Measurements from ENCODE around the gene ARL1.
A peak's percentile ranks its signal among the peaks of the same experiment; 100 is the strongest.
"Not testable (repeated sequence)": the region's sequence is repeated elsewhere in the genome, so short reads cannot be mapped to it uniquely, and the experiment has no call there.

ARL1 gene

DNA sequence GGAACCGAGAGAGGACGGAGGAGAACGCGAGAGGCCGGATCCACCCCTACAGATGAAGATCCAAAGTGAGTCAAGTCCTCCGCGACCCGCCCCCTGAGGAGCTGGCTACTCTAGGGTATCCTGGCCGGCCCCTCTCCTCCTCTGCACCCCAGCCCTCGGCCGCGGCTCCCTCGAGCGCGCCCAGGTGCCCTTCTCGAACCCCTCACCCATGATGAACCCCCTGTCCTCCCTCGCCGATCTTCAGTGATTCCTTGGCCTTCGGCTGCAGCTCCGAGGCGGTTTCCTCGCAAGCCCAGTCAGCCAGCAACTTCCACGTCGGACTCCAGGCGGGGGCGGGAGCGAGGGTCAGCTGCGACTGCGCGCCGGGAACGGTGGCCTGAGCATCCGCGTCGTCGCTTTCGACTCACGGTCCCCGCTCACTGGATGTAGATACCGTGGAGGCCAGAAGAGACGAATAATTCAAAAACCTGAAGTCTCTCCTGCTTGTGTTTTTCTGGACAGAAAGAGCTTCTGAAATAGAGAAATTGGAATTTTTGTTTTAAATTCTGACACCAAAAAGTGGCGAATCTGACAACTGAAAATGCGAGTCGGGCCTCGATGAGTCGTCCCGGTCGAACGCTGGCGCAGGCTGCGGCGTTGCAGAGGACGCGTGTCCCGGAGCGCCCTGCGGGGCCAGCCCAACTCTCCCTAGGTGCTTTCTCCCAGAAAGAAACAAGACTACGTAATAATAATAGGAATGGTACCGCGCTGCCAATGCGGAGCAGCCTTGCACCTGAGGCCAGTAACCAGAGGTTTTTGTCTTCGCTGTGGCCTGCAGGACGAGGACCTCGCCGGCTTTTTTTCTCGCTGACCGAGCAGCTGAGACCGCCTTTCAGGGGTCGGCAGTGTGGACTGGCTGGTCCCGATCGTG lies at the start of gene ARL1:
TSS of gene ARL1 (minus strand) at position 337 of the 910 bp plus-strand sequence. CDS start at position 210, 127 bp downstream.
- peak; percentile 89 for DNase-seq

DNA sequence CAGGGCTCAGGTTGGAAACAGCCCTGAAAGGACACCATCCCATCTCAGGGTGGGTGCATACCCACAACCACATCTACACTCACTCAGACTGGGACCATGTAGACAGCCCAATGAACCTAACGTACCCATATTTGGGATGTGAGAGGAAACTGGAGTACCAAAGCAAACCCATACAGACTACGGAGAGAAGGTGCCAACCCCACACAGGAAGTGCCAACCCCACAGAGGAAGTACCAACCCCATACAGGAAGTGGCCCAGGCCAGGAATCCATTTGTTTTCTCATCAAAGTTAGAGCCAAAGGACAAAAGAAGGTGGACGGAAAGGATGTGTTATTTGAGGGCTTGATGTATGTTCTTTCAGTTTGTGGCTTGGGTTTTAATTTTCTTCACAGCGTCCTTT lies 48.1 kb upstream of the ARL1 start:
- DNase-seq: no peak

DNA sequence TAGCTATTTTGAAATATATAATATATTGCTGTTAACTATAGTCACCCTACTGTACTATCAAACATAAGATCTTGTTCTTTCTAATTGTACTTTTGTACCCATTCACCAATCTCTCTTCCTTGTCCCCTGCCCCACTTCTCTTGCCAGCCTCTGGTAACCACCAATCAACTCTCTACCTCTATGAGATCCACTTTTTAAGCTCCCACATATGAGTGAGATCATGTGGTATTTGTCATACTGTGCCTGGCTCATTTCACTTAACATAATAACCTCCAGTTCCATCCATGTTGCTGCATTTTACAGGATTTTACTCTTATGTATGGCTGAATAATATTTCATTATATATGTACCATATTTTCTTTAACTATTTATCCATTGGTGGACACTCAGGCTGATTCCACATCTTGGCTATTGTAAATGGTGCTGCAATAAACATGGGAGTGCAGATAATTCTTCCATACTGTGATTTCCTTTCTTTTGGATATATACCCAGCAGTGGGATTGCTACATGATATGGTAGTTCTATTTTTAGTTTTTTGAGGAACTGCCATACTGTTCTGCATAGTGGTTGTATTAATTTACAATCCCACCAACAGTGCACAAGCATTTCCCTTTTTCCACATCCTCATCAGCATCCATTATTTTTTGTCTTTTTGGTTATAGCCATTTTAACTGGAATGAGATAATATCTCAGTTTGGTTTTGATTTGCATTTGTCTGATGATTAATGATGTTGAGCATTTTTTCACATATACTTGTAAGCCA lies 34.1 kb upstream of the ARL1 start:
- no peak for DNase-seq

DNA sequence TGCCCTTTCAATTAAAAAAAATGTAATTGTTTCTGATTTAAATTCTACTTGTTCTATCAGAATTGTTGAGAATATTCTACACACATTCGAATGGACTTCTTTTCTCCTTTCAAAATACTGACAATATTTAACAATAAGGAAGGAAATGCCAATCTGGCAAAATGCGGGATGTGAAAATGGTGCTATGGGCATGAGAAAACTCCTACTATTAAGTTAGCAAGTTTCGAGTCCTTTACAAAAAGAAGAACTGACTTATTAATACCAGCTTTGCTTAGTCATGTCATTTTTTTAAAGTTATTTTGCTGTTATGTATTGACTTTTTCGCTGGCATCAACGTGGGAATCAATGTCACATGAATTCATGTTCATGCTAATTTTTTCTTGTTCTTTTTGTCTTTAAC lies 31.7 kb upstream of the ARL1 start:
- peak; percentile 43 for DNase-seq

DNA sequence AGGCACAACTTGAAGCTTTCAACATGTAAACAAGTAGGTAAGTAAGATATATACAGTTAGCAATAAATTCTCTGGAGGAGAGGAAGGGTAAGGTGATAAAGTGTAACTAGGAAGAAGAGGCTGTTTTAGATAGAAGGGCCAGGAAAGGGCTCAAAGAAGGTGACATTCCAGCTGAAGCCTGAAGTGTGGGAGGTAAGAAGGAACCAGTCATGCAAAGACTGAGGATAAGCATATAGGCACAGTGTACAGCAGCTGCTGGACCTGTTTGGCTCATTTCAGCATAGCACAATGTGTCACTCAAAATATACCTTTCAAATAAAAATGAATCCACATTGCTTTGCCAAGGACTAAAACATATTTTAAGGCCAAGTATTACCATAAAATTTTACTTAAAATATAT lies 28.6 kb upstream of the ARL1 start:
- DNase-seq: no peak

DNA sequence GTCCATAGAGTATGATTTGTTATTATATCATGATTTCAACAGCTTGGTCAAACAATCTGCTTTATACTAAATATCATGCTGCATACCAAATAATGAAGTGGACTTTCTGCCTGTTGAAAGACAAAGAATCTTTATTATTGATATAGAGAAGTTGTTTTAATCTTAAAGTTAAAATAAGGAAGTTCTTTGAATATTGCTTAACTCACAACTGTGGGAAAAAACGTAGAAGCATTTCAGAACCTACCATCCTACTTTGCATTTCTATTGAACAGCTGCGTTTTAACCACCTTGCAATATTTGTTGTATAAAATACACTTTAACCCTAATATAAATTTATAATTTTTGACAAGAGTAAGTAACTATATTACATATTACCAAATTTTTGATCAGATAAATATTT lies 22.9 kb upstream of the ARL1 start:
- no peak for DNase-seq

DNA sequence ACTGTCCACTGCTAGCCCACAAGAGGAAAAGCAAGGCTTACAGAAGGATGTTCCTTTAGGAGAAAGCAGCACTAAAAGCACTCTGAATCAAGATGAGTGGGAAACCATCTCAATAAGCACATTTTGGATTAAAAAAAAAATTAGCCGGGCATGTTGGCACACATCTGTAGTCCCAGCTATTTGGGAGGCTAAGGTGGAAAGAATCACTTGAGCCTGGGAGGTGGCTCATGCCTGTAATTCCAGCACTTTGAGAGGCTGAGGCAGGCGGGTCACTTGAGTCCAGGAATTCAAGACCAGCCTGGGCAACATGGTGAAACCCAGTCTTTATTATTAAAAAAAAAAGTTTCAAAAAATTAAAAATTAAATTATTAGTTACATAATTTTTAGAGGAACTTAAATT lies 17.0 kb upstream of the ARL1 start:
- no peak for DNase-seq

DNA sequence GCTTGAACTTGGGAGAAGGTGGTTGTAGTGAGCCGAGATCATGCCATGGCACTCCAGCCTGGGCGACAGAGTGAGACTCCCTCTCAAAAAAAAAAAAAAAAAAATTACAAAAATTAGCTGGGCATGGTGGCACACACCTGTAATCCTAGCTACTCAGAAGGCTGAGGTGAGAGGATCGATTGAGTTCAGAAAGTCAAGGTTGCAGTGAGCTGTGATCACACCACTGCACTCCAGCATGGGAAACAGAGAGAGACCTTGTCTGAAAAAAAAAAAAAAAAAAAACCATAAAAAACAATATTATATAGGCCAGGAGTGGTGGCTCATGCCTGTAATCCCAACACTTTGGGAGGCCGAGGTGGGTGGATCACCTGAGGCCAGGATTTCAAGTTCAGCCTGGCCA lies 14.5 kb upstream of the ARL1 start:
- DNase-seq: not testable (repeated sequence)

DNA sequence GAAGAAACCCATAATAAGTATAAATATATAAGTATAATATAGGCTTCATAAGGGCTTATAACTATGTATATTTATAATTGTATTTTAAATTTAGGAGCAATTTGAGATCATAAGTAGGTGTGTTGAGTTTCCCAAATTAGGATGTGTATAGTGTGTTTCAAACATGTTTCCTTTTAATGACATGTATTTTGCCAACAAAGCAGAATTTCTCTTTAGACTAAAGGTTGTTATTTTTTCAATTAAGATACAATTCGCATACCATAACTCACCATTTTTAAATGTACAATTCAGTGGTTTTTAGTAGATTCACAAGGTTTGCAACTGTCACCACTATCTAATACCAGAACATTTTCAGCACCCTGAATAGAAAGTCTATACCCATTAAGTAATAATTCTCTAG lies 7.7 kb upstream of the ARL1 start:
- no peak for DNase-seq

DNA sequence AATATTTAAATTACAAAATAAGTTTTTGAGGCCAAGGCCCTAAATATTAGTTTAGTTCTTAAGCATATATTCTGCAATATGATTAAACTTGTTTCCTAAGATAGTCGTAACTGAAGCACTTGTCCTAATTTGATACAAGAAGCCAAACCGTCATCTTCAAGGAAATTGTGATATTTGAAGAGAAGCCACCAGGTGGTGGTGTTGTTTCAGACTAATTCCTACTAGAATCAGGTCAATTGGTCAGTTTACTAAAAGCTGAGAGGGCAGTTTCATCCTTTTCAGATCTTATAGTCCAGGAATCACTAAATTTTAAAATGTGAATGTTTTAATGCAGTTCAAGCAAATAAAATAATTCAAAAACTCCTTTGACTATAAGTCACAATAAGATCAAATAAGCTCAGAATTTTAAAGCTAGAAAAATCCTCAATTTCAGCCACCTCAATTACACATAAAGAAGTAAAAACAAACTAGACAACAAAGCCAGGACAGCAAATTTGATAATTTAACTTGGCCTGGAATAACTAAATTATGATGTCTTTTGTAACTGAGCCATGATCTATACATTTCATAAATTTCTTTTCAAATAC lies 7.1 kb upstream of the ARL1 start:
- DNase-seq: peak; percentile 58

DNA sequence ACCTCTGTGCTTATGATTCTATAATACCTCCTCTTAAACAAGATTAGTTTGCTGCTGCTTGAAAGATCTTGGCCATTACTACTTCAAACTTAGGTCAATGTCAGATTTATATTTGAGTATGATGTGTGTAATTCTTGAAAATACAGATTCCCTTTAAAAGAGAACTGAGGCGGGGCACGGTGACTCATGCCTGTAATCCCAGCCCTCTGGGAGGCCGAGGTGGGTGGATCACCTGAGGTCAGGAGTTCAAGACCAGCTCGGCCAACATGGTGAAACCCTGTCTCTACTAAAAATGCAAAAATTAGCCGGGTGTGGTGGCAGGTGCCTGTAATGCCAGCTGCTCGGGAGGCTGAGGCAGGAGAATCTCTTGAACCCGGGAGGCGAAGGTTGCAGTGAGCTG lies 2.6 kb upstream of the ARL1 start:
- DNase-seq: not testable (repeated sequence)

DNA sequence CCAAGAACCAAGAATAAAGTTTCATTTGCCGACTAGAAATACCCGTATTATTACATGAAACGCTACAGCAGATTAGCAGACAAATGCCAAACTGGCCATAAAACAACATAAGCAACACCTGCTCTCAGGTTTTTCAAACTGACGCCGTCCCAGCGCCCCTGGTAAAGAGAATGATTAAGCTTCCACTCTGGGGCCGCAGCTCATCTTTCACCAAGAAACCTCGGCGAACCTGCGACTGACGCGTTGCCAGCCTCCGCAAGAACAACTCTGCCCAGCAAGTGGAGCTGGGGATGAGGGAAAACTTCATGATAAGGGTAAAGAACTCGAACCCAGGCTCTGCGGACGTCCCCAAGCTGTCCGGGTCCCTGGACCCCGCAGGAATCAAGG lies 530 bp downstream of the ARL1 start:
- DNase-seq: no peak

DNA sequence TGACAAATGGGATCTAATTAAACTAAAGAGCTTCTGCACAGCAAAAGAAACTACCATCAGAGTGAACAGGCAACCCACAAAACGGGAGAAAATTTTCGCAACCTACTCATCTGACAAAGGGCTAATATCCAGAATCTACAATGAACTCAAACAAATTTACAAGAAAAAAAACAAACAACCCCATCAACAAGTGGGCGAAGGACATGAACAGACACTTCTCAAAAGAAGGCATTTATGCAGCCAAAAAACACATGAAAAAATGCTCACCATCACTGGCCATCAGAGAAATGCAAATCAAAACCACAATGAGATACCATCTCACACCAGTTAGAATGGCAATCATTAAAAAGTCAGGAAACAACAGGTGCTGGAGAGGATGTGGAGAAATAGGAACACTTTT lies 16.4 kb downstream of the ARL1 start:
- DNase-seq: not testable (repeated sequence)

DNA sequence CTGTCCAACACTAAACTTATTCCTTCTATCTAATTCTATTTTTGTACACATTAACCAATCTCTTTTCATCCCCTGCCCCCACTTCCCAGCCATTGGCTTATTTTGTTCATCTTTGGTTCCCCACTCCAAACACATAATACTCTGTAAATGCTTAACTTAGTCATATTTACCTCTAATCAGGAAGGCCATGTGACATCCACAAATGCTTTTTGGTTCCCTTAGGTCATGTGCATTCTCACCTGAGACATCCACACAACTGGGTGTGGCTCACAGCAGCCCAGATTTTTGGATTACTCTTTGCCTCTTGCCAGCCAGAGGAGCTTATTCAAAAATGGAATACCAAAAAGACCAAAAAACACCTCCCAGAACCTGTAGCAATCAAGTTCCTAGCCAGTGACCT lies 28.4 kb downstream of the ARL1 start:
- no peak for DNase-seq

DNA sequence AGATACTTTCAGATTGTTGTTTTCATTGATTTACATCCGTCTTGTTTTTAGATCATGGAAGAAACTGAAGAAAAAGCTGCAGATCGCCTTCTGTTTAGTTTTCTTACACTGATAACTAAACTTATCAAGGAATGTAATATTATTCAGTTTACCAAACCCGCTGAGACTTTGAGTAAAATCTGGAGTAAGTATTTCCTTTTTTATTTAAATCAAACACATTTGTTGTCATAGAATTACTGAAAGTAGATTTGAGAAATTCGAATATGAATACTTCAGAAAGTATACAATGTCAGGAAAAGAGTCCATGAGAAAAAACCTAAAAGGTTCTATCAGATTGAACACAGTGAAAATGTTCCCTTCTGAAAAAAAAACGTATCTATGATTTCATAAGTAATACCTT lies 32.0 kb downstream of the ARL1 start:
- DNase-seq: no peak

DNA sequence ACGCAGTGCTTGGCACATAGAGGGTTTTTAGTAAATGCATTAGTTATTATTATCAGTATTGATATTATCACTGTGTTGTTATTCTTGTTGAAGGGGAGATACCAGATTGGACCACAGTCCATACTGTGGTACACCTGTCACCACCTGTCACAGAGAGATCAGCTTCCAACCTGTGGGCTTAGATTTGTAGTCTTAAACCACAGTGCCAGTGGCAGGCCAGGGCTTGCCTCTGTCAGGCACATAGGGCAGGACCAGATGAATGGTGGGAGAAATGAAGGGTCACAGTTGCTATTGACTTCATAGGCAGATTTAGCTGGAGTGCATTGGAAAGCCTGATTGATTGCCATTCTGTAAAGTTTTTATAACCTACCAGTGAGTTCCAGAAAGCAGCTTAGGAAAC lies 35.1 kb downstream of the ARL1 start:
- no peak for DNase-seq

DNA sequence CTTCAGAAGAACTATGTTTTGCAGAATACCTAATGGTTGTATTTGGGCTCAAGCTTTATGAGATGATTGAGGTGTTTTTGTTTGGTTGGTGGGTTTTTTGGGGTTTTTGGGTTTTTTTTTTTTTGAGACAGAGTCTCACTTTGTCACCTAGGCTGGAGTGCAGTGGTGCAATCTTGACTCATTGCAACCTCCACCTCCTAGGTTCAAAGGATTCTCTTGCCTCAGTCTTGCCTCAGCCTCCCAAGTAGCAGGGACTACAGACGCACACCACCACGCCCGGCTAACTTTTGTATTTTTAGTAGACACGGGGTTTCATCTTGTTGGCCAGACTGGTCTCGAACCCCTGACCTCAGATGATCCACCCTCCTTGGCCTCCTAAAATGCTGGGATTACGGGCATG lies 39.6 kb downstream of the ARL1 start:
- no peak for DNase-seq

DNA sequence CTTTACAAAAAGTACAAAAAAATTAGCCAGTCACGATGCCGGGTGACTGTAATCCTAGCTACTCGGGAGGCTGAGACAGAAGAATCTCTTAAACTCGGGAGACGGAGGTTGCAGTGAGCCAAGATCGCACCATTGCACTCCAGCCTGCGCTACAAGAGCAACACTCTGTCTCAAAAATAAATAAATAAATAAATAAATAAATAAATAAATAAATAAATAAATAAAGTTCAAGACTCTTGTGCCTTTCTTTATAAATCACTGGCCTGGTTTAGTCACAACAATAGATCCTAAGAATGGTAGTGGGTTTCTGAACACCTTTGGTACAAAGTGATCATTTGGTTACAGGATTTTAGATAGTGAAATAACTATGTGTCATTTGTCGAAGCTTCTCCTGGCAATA lies 46.1 kb downstream of the ARL1 start:
- no peak for DNase-seq

DNA sequence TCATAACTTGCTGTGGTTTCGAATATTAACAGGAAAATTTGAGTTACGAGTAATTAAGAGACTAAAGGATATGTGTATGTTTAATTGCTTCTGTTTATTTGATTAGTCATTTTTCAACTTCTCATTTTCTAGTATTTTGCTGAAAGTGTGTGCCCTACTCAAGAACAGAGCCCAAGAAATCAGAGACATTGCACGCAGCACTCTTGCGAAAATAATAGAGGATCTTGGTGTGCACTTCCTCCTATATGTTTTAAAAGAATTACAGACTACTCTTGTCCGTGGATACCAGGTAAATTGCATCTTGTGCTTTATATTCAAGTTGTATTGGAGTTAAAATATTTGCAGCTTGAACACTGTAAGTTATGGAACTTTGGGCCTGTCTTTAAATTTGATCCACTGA lies 50.8 kb downstream of the ARL1 start:
- DNase-seq: no peak

DNA sequence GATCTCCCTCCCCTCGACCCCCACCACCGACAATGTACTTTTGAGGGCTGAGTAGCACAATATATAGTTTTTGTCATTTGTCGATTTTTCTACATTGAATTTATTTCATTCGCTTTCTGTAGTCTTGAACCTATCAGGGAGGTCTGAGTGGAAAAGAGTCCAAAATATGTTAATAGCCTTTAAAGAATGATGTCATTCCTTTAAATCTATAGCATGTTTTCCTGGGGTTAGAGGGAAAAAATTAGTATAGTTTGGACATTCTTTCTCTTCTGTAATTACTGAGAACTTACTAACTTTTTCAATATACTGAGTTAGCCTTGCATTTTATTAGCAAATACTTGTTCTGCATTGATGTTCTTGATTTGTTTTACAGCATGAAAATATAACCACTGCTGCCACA lies 55.9 kb downstream of the ARL1 start:
- no peak for DNase-seq

DNA sequence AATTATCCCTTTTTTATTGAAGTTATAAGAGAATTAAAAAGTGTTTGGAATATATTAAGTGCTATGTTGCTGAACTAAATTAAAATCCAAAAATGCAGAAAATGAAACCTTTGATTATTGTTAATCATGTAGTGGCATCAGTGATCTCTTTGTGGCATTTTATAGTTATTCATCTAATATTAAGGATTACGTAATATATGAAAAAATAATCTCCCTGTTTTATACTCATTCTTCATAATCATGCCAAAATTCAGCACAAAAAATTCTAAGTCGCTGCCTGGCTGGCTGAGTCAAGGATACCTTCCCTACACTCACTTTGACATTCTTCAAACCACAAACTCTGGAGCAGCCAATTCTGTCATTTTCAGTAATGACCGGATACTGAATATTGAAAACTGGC lies 63.7 kb downstream of the ARL1 start:
- DNase-seq: no peak
